GM21360 (cell line): ENCODE data around the gene SPINK5.

Experiments used
- ATAC-seq: cut with Tn5 transposase; IDR thresholded peaks from one replicate; pipeline ENCODE4 v1.9.1; 2021; ENCODE audit warnings: mild to moderate bottlenecking, moderate library complexity; ENCODE audit not compliant: unreplicated experiment

Gene SPINK5

GRCh38 chr5:148091991-148092964, 28.5 kb downstream of the SPINK5 start:
- ATAC-seq = no peak

GRCh38 chr5:148094336-148094735, 30.6 kb downstream of the SPINK5 start:
- no peak for ATAC-seq

- ATAC-seq = no peak
These were observed 40.4 kb downstream of the SPINK5 start for GRCh38 chr5:148104226-148104625.

GRCh38 chr5:148107608-148108007, 43.8 kb downstream of the SPINK5 start:
- no peak for ATAC-seq

GRCh38 chr5:148113243-148113642, 49.5 kb downstream of the SPINK5 start:
- ATAC-seq = no peak

- no peak for ATAC-seq
These were observed 56.5 kb downstream of the SPINK5 start for GRCh38 chr5:148120317-148120716.

GRCh38 chr5:148125641-148126040, 61.9 kb downstream of the SPINK5 start:
- no peak for ATAC-seq

- no peak for ATAC-seq
These were observed 71.6 kb downstream of the SPINK5 start for GRCh38 chr5:148135091-148136048.

GRCh38 chr5:148140846-148141245, 77.1 kb downstream of the SPINK5 start:
- no peak for ATAC-seq

GRCh38 chr5:148141645-148142044, 77.9 kb downstream of the SPINK5 start:
- no peak for ATAC-seq

- no peak for ATAC-seq
These were observed 82.1 kb downstream of the SPINK5 start for GRCh38 chr5:148145916-148146315.

GRCh38 chr5:148146487-148146886, 82.7 kb downstream of the SPINK5 start:
- ATAC-seq = no peak

GRCh38 chr5:148147415-148147814, 83.6 kb downstream of the SPINK5 start:
- no peak for ATAC-seq

- no peak for ATAC-seq
These were observed 88.1 kb downstream of the SPINK5 start for GRCh38 chr5:148151872-148152271.

- no peak for ATAC-seq
These were observed 89.0 kb downstream of the SPINK5 start for GRCh38 chr5:148152781-148153180.

- ATAC-seq = no peak
These were observed 92.8 kb downstream of the SPINK5 start for GRCh38 chr5:148156609-148157008.

GRCh38 chr5:148162038-148162437, 98.3 kb downstream of the SPINK5 start:
- ATAC-seq = no peak

GRCh38 chr5:148163345-148163744, 99.6 kb downstream of the SPINK5 start:
- no peak for ATAC-seq

- ATAC-seq = no peak
These were observed 102.9 kb downstream of the SPINK5 start for GRCh38 chr5:148166550-148167283.

GRCh38 chr5:148168246-148168645, 104.5 kb downstream of the SPINK5 start, which contains the start of gene SPINK14:
TSS of gene SPINK14 (plus strand) at chr5:148168546. CDS start at chr5:148169733, 1,187 bp downstream.
- no peak for ATAC-seq

- ATAC-seq = no peak
These were observed 108.6 kb downstream of the SPINK5 start for GRCh38 chr5:148172377-148172776.
